Astrocyte of the cerebellum (primary cell): ENCODE results near the gene LOXHD1.
A peak's percentile ranks its signal among the peaks of the same experiment; 100 is the strongest.

Source experiments
- DNase-seq: peaks from one replicate; pipeline ENCODE4 v3.0.0-alpha.2; 2011; ENCODE audit warnings: low read depth
- H3K4me3 ChIP-seq: 2 replicates; pipeline ENCODE4 v1.5.1; 2011; ENCODE audit warnings: mild to moderate bottlenecking, low read depth, low read length, moderate library complexity
- CTCF ChIP-seq: IDR thresholded peaks from 2 replicates; pipeline ENCODE4 v1.5.1; 2012; ENCODE audit warnings: low read length, low read depth, moderate library complexity, mild to moderate bottlenecking; ENCODE audit errors: missing control alignments
- in situ Hi-C: cut with HindIII; loops from 2 replicates; pipeline ENCODE4 v1.10.0; 2017; ENCODE audit warnings: low sequenced_read_pairs

The LOXHD1 gene

DNA sequence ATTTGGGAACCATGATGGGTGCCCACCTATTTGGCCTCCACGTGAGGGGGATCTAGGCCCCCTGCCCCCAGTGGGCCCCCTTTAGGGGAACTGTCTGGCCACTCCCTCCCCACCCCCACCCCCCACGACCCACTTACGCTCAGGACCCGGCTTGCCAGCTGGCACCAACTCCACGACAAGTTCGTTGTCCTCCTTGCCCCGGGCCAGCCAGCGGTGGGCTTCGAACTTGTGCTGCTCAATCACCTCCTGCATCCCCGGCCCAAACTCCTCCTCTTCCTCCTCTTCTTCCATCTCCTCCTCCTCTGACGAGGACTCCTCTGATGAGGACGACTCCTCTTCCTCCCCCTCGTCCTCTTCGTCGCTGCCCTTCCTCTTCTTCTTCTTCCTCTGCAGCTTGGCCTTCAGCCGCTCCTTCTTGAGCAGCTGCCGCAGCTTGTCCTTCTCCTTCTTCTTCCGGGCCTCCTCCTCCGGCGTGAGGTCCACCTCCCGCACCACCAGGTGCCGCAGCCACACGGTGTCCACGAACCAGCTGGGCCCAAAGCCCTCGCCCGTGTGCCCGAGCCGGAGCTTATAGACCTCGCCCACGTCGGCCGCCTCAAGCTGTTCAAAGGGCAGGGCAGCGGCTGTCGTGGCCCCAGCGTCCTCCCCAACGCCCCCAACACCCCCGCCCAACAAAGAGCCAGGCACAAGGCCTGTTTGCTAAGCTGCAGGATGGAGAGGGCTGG is 96.9 kb downstream of the LOXHD1 start:
- in situ Hi-C loops = no loop called here
- H3K4me3 ChIP-seq = no peak overlapping the region
- DNase-seq = no peak
- no peak for TF ChIP-seq CTCF

- in situ Hi-C loops = no loop called here
- no peak for DNase-seq
- TF ChIP-seq CTCF = no peak
- H3K4me3 ChIP-seq = no peak overlapping the region
Measured at GRCh38 chr18:46559296-46559695, 97.7 kb downstream of the LOXHD1 start.

GRCh38 chr18:46556590-46557206 is 100.3 kb downstream of the LOXHD1 start:
- no peak for DNase-seq
- no peak for TF ChIP-seq CTCF
- H3K4me3 ChIP-seq = no peak overlapping the region
- in situ Hi-C loops = no loop called here

- peak; percentile 34 for TF ChIP-seq CTCF
- in situ Hi-C loops = no loop called here
- no peak overlapping the region for H3K4me3 ChIP-seq
- DNase-seq = no peak
Measured at GRCh38 chr18:46555724-46556123, 101.3 kb downstream of the LOXHD1 start.

DNA sequence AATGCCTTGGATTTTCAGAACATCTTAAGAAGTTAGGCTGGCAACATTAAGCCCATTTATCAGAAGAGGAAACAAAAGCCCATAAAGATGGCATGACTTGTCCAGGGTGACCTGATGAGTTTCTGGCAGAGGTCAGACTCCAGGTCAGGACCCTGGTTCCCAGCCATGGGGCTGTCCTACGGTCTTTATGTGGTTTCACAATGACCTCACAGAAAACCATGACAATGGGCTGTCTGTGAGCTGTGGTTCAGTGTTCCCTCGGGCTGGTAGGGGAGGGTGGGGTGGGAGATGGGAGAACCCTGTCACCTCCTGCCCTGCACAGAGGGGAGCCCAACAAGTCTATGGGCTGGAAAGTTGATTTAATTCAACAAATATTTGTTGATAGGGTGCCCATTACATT is 101.8 kb downstream of the LOXHD1 start:
- TF ChIP-seq CTCF = no peak
- DNase-seq = no peak
- in situ Hi-C loops = no loop called here
- no peak overlapping the region for H3K4me3 ChIP-seq

DNA sequence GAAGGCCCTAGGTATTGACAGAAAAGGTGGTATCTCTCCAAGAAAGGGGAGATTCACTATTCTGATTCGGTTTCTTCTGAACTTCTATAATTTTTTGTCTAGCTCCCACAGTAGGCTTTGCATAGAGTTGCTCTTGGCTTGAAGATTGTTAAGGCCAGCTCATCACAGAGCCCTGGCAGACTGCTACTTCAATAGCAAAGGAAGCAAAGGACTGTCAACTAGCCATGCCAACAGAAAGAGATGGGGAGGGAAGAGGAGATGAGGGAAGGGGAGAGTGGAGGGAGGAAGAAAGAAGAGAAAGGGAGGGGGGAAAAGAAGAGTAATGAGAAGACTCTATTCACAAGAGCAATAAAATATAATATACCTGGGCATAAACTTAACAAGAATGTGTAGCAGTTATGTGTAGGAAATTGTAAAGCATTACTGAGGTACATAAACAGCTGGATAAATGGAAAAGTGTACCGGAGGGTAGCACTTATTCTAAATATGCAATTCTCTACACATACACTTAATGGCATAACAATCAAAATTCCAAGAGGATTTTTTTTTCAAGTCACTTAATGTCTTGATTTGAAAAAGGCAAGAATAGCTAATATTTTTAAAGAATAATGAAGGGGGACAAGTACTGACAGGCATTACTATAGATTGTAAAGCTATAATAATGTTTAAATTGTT is 102.5 kb downstream of the LOXHD1 start:
- no peak for TF ChIP-seq CTCF
- in situ Hi-C loops = no loop called here
- no peak for DNase-seq
- H3K4me3 ChIP-seq = no peak overlapping the region
